Activated T-helper 9 cell treated with anti-CD3 and anti-CD28 coated beads, Interleukin-2, amount 50 U/mL, for 16 hours (primary cell): Measurements from ENCODE around the gene BRCA1.
"Not testable (repeated sequence)": the region's sequence is repeated elsewhere in the genome, so short reads cannot be mapped to it uniquely, and the experiment has no call there.

Source experiments
- DNase-seq: peaks from one replicate; pipeline ENCODE4 v3.0.0-alpha.2; 2020; ENCODE audit warnings: low read depth

Gene BRCA1

DNA sequence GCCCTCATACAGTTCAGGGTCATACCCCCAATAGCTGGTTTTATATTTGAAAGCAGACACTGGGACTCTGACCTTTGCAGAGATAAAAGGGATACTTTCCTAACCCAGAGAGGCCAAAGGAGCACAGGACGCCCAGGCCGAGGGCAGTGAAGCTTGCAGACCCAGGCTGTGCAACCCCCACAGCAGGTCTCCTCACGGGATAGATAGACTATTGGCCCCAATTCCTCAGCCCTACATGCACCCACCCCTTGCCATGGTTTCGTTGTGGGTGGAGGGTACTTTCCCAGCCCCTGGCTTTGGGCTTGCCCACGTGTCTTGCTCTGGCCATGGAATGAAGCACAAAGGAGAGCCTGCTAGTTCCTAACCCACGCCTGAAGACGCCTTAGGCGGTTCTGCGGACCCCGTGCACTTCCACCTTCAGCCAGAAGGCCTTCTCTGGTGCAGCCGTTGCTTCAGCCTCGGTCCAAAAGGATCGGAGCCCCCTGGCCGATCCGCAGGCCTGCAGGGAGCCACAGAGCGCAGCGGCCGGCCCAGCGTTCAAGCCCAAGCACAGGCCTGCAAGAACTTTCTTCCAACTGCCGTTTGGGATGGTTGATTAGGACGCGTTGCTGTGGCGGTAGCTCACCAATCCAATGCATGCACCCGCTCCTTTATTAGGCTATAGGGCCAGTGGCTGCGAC, 9.8 kb upstream of the BRCA1 start:
- no peak for DNase-seq

DNA sequence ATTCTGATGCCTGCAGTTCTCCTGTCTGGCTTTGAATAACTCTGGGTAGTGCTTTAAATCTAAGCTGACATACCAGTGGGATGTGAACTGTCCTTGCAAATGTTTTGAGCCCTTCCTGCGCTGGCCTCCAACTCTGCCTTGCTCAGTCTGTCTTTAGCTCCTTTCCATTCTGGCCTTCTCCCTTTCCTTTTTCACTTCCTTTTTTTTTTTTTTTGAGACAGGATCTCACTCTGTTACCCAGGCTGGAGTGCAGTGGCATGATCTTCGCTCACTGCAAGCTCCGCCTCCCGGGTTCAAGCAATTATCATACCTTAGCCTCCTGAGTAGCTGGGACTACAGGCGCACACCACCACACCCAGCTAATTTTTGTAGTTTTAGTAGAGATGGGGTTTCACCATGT, 8.3 kb upstream of the BRCA1 start:
- not testable (repeated sequence) for DNase-seq

DNA sequence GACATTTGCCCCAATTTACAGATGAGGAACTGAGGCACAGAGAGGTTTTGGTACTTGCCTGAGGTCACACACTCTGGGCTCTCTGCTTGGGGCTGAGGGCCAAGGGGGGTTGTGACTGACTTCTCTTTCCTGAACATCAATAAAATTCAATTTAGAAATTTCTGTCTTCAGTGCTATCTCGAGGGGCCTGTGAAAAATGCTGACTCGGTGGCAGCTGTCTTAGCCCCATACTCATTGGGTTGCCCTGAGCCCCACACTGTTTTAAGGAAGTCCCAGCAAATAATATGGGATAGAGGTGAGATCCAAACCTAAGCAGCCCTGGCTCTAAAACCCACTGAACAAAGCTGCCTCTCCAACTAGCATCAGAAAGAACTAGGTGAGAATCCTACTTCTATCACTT, 7.0 kb upstream of the BRCA1 start:
- DNase-seq: no peak

DNA sequence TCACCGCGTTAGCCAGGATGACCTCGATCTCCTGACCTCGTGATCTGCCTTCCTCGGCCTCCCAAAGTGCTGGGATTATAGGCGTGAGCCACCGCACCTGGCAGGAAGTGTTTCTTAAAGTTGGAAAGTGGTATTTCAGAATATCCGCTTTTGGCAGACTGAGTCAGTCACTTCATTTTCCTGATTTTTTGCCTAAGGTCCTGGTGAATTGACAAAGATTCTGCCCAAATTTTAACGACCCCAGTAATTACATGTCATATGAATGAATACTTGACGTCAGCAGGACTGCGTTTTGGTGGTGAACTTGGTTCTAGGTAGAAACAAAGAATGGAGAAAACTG, 4.5 kb upstream of the BRCA1 start:
- no peak for DNase-seq

DNA sequence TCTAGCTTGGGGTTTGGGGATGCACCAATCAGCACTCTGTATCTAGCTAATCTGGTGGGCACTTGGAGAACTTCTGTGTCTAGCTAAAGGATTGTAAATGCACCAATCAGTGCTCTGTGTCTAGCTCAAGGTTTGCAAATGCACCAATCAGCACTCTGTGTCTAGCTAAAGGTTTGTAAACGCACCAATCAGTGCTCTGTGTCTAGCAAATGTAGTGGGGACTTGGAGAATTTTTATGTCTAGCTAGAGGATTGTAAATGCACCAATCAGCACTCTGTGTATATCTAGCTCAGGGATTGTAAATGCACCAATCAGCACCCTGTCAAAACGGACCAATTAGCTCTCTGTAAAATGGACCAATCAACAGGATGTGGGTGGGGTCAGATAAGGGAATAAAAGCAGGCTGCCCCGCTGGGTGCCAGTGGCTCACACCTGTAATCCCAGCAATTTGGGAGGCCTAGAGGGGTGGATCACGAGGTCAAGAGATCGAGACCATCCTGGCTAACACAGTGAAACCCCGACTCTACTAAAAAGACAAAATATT, 2.2 kb upstream of the BRCA1 start:
- not testable (repeated sequence) for DNase-seq

DNA sequence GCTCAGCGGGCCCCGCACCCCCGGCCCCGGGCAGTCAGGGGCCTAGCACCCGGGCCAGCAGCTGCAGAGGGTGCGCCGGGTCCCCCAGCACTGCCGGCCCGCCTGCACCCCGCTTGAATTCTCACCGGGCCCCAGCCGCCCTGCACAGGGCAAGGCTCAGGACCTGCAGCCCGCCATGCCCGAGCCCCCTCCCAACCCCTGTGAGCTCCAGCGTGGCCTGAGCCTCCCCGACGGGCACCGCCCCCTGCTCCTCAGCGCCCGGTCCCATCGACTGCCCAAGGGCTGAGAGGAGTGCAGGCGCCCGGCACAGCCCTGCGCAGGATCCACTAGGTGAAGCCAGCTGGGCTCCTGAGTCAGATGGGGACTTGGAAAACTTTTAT, 1.7 kb upstream of the BRCA1 start:
- no peak for DNase-seq

DNA sequence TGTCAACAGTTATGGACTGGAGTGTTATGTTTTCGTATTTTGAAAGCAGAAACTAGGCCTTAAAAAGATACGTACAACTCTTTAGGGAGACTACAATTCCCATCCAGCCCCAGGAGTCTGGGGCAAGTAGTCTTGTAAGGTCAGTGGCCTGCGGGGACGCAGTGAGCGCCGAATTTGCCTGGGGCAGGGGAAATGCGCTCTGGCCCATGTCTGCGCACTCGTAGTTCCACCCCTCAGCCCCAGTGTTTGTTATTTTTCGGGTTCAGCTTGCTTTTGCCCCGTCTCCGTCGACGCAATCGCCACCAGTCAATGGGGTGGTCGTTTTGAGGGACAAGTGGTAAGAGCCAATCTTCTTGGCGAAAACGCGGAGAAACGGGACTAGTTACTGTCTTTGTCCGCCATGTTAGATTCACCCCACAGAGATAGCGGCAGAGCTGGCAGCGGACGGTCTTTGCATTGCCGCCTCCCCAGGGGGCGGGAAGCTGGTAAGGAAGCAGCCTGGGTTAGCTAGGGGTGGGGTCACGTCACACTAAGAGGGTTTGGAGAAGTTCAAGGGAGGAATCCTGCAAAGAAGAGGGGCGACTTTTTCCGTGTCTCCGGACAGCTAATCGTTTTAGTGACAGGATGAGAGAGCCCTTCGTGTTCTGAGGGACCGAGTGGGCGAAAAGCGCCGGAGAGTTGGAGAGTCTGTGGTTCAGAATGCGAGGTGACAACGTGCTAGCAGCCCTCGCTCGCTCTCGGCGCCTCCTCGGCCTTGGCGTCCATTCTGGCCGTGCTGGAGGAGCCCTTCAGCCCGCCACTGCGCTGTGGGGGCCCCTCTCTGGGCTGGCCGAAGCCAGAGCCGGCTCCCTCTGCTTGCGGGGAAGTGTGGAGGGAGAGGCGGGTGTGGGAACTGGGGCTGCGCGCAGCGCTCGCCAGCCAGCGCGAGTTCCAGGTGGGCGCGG, 1.1 kb upstream of the BRCA1 start:
- DNase-seq: no peak

DNA sequence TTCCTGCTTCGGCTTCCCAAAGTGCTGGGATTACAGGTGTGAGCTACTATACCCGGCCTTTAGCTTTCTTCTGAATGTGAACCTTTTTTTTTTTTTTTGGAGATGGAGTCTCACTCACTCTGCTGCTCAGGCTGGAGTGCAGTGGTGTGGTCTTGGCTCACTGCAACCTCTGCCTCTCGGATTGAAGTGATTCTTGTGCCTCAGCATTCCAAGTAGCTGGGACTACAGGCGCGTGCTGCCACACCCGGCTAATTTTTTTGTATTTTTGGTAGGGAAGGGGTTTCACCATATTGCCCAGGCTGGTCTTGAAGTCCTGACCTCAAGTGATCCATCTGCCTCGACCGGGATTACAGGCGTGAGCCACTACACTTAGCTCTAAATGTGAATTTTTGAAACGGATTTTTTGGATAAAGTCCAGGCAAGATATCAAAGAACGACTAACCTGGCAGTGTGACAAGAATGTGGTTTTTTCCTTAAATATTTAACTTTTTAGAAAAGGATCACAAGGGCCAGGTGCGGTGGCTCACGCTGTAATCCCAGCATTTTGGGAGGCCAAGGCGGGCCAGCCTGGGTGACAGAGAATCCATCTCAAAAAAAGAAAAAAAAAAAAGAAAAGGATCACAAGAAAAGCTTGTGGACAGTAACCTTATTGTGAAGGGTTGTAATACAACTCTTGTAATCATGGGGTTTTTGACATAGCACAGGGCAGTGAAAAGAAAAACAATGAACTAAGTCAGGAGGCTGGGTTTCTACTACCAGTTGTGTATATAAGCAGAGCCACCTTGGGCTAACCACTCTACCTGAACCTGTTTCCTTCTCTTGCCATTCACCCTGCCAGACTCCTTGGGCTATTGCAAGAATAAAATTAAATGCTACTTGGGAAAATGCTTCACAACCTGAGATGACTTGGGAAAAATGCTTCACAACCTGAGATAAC, 6.2 kb downstream of the BRCA1 start:
- no peak for DNase-seq

DNA sequence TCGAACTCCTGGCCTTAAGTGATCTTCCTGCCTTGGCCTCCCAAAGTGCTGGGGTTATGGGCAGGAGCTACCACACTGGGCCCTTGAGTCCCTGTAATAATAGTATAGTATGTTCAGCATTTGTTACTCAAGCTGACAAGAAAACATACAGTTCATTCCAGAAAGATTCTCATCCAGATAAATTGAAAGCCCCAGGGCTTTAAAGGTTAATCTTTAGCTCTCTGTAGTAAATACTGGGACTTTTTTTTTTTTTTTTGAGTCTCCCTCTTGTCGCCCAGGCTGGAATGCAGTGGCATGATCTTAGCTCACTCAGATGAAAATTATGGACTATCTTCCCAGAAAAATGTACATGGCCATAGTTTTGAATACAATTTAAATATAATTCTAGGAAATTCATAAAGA, 11.0 kb downstream of the BRCA1 start:
- no peak for DNase-seq

DNA sequence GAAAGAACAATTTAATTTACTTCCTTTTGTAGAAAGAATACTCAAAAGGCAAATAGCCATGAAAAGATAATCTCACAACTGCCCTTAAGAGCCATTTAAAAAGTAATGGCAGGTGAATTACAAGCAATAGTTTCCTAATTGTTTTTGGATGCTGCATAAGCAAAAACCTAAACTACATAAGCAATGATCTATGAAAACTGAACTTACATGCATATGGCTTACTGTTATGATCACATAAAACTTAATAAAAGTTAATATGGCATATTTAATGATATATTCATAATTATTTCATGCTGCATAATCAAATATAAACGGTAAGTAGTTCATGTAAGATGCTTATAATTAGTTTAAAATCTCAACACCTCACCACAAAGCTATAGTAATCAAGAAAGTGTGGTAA, 18.6 kb downstream of the BRCA1 start:
- DNase-seq: no peak

DNA sequence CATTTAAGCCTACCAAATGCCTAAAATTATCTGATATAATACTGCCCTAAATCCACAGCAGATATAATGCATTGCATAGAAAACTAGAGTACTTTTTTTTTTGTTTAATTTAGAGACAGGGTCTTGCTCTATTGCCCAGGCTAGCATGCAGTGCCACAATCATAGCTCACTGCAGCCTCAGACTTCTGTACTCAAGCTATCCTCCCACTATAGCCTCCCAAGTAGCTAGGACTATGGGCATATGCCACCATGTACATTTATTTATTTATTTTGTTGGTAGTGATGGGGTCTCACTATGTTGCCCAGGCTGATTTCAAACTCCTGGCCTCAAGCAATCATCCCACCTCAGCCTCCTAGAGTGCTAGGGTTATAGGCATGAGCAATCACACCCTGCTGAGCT, 20.0 kb downstream of the BRCA1 start:
- no peak for DNase-seq

DNA sequence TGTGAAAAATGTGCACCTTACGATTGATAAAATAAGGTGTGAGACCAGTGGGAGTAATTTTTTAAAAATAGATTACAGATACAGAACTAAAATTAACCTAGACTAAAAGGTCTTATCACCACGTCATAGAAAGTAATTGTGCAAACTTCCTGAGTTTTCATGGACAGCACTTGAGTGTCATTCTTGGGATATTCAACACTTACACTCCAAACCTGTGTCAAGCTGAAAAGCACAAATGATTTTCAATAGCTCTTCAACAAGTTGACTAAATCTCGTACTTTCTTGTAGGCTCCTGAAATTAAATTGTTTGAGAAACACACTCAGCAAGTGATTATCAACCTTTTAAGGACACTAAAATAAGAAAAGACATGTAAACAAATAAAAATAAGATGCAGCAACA, 20.5 kb downstream of the BRCA1 start:
- no peak for DNase-seq

DNA sequence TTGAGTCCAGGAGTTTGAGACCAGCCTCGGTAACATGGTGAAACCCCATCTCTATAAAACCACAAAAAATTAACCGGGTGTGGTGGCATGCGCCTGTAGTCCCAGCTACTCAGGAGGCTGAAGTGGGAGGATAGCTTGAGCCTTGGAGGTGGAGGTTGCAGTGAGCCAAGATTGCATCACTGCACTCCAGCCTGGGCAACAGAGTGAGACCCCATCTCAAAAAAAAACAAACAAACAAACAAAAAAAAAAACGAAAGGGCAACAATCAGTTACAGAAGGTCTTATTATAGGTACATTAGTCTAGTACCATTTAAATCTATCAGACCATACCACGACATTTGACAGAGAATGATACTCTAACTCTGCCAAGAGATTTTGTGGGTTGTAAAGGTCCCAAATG, 29.8 kb downstream of the BRCA1 start:
- DNase-seq: not testable (repeated sequence)

DNA sequence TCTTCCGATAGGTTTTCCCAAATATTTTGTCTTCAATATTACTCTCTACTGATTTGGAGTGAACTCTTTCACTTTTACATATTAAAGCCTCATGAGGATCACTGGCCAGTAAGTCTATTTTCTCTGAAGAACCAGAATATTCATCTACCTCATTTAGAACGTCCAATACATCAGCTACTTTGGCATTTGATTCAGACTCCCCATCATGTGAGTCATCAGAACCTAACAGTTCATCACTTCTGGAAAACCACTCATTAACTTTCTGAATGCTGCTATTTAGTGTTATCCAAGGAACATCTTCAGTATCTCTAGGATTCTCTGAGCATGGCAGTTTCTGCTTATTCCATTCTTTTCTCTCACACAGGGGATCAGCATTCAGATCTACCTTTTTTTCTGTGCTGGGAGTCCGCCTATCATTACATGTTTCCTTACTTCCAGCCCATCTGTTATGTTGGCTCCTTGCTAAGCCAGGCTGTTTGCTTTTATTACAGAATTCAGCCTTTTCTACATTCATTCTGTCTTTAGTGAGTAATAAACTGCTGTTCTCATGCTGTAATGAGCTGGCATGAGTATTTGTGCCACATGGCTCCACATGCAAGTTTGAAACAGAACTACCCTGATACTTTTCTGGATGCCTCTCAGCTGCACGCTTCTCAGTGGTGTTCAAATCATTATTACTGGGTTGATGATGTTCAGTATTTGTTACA, 30.9 kb downstream of the BRCA1 start:
- DNase-seq: no peak

DNA sequence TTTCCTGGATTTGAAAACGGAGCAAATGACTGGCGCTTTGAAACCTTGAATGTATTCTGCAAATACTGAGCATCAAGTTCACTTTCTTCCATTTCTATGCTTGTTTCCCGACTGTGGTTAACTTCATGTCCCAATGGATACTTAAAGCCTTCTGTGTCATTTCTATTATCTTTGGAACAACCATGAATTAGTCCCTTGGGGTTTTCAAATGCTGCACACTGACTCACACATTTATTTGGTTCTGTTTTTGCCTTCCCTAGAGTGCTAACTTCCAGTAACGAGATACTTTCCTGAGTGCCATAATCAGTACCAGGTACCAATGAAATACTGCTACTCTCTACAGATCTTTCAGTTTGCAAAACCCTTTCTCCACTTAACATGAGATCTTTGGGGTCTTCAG, 32.3 kb downstream of the BRCA1 start:
- DNase-seq: no peak

DNA sequence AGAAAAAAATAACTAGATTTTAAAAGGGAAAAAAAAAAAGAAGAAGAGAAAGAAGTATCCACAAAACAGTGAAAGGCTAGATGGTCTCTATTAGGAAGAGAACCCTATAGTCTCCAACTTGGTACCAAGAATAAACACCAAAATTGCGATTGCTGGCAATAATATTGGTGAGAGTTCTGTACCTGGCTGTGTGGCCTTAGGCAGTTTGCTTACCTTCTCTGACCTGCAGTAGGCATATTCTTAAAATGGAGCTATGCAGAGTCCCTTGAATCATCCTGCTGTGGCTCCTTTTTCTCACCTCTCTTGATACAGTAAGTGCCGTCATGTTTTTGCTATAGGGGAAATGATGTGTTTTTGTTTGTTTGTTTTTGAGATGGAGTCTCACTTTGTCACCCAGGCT, 35.1 kb downstream of the BRCA1 start:
- DNase-seq: no peak

DNA sequence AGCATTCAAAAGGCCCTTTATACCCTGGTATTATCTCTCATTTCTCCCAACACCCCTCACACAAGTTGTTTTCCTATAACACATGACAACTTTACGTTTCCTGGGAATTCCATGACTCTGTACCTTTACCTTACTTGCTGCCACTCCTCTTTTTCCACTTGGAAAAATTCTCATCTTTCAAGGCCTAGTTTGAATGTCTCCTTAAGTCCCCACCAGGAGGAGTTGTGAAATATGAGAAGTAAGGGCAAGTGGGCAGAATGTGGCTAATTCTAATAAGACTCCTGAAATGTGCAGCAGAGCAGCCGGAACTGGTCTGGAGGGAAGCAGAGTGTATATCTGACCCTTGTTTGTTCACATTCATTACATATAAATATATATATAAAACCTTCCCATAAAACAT, 39.7 kb downstream of the BRCA1 start:
- DNase-seq: no peak

DNA sequence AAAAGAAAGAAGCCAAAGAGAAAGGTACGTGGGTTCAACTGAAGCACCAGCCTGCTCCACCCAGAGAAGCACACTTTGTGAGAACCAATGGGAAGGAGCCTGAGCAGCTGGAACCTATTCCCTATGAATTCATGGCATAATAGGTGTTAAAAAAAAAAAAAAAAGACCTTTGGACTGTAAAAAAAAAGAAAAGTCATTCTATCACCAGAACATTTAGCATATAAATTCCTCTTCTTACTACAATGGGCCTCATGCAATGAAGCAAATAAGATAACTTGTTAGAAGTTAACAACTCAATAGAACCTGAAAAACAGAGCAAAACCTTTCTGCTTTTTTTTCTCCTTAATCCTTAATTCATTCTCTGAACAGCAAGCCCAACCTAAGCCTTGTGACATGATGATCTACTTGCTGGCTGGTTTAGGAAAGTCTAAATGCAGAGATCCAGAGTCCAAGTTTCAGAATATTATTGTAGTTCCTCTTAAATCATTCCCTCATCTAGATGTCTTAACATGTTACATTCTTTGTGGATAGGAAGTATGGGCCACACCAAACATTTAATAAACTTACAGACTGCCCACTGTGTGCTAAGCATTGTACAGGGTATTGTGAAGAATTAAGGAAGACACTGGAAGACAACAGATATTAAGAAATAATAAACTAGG, 45.4 kb downstream of the BRCA1 start:
- no peak for DNase-seq

DNA sequence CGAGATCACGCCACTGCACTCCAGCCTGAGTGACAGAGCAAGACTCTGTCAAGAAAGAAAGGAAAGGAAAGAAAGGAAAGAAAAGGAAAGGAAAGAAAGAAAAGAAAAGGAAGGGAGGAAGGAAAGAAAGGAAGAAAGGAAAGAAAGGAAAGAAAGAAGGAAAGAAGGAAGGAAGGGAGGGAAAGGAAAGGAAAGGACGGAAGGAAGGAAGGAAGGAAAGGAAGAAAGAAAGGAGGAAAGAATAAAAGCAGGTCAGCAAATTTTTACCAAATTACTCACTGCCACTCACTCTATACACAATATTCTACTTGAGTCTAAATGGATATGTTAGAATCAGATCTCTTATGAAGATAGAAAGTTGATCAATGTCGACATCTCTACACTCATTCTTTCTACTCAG, 50.3 kb downstream of the BRCA1 start:
- no peak for DNase-seq

DNA sequence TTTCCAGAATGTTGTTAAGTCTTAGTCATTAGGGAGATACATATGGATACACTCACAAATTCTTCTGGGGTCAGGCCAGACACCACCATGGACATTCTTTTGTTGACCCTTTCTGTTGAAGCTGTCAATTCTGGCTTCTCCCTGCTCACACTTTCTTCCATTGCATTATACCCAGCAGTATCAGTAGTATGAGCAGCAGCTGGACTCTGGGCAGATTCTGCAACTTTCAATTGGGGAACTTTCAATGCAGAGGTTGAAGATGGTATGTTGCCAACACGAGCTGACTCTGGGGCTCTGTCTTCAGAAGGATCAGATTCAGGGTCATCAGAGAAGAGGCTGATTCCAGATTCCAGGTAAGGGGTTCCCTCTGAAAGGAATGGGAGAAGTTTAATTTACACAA, 54.3 kb downstream of the BRCA1 start:
- no peak for DNase-seq

DNA sequence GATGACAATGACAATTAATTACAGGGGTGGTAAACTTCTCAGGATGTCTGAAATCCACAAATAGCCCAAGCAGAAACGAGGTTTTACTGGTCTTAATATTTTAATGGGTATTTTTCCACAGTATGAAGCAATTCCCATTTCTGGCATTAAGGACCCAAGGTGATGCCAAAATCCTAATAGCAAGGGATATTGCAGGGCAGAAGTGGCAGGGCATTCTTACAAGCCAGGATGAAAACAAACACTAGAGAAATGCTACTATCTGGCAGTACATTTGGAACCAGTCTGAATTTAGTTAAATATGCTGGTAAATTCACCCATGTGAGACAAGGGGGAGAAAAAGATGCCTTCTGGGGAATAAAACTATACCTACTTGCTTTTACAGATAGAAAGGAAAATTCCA, 54.9 kb downstream of the BRCA1 start:
- DNase-seq: no peak
